Endothelial cell of umbilical vein (primary cell): ENCODE data around the gene CAP2.

Experiments used
- MYC ChIP-seq: IDR thresholded peaks from one replicate; pipeline ENCODE4 v1.6.1; 2011; ENCODE audit warnings: mild to moderate bottlenecking, low read depth, low read length
- POLR2A ChIP-seq: IDR thresholded peaks from 2 replicates; pipeline ENCODE4 v1.6.1; 2012; ENCODE audit warnings: low read depth, mild to moderate bottlenecking, control low read depth, low read length

- no peak for TF ChIP-seq MYC
- no peak for TF ChIP-seq POLR2A
Observed at GRCh38 chr6:17457405-17457804, 64.0 kb downstream of the CAP2 start.
